SK-N-MC (cell line): ENCODE results near the gene SHISA9.

Experiments used
- DNase-seq: peaks from one replicate; pipeline ENCODE4 v3.0.0-alpha.2; 2011; ENCODE audit warnings: low read depth, low spot score
- H3K27ac ChIP-seq: fragments of 200-600 bp; sonication (generic); 2 replicates; pipeline ENCODE4 v1.5.1; 2016; ENCODE audit warnings: mixed run types
- H3K36me3 ChIP-seq: fragments of 200-600 bp; sonication (generic); 2 replicates; pipeline ENCODE4 v1.6.1; 2017; ENCODE audit warnings: antibody characterized with exemption, low read length, mixed read lengths; ENCODE audit not compliant: insufficient read depth
- H3K4me3 ChIP-seq: fragments of 200-600 bp; sonication (generic); 2 replicates; pipeline ENCODE4 v1.5.1; 2016
- H3K9ac ChIP-seq: fragments of 200-600 bp; sonication (generic); 2 replicates; pipeline ENCODE4 v1.8.0; 2017; ENCODE audit warnings: mixed run types, mixed read lengths; ENCODE audit not compliant: insufficient read length
- H3K9me3 ChIP-seq: fragments of 200-600 bp; sonication (generic); 2 replicates; pipeline ENCODE4 v1.6.1; 2017; ENCODE audit warnings: low read depth, mild to moderate bottlenecking, antibody characterized with exemption, low read length, moderate library complexity, mixed read lengths
- EZH2 ChIP-seq: fragments of 200-600 bp; sonication (generic); IDR thresholded peaks from one replicate; pipeline ENCODE4 v1.6.1; 2017; ENCODE audit warnings: antibody characterized with exemption
- FOXP2 ChIP-seq: optimal IDR thresholded peaks from 2 replicates; pipeline ENCODE3; 2011; ENCODE audit warnings: mild to moderate bottlenecking, moderate library complexity; ENCODE audit not compliant: insufficient read depth; ENCODE audit errors: extremely low read length, control extremely low read depth
- POLR2AphosphoS5 ChIP-seq: IDR thresholded peaks from 2 replicates; pipeline ENCODE4 v1.6.1; 2012; ENCODE audit warnings: mild to moderate bottlenecking, low read depth, low read length, borderline replicate concordance

The SHISA9 gene

GRCh38 chr16:12869698-12870427 is 31.5 kb upstream of the SHISA9 start:
- H3K9me3 ChIP-seq, result no peaks in the 10 kb centered on the region
- H3K27ac ChIP-seq, result no peak overlapping the region
- no peak for TF ChIP-seq POLR2AphosphoS5
- no peak for TF ChIP-seq EZH2
- no peak for TF ChIP-seq FOXP2
- H3K4me3 ChIP-seq, result no peak overlapping the region
- H3K36me3 ChIP-seq, result no peaks in the 10 kb centered on the region
- DNase-seq, result no peak
- H3K9ac ChIP-seq, result no peak overlapping the region

DNA sequence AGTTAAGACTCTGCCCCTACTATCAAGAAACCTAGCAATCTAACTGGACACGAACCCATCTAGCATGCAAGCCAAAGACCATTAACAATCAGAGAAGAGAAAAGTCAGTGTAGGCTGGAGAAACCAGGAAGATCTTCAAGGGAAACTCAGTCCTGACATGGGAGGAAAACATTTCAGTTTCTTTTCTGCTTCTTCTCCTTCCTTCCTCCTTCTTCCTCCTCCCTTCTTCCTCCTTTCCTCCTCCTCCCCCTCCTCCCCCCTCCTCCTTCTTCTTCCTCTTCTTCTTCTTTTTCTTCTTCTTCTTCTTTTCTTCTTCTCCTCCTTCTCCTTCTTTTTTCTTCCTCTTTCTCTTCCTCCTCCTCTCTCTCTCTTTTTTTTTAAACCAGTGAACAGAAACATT is 29.6 kb upstream of the SHISA9 start:
- Histone ChIP-seq H3K9ac (no peak overlapping the region), H3K4me3 (no peak overlapping the region), H3K9me3 (no peaks in the 10 kb centered on the region), H3K36me3 (no peaks in the 10 kb centered on the region), H3K27ac (no peak overlapping the region)
- DNase-seq, result no peak
- no peak for TF ChIP-seq FOXP2
- no peak for TF ChIP-seq POLR2AphosphoS5
- no peak for TF ChIP-seq EZH2

DNA sequence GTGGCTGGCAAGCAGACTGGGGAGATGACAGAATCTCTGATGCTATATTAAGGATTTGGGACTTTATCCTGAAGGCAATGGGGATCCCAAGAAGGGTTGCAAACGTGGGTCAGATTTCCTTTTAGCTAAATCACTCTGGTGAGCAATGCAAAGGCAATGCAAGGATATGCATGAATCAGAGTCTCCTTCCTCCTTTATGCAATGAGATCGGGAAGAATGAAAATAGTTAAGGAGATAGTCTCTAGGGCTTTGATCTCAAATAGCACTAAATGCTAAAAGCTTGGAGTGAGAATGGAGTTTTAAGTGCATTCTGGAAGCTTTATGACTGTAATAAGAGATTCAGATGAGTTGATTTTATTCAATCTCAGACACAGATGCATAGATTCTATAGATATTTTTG is 27.2 kb upstream of the SHISA9 start:
- no peak overlapping the region for H3K27ac ChIP-seq
- TF ChIP-seq POLR2AphosphoS5, result no peak
- TF ChIP-seq FOXP2, result no peak
- no peak for TF ChIP-seq EZH2
- no peaks in the 10 kb centered on the region for H3K9me3 ChIP-seq
- no peak overlapping the region for H3K9ac ChIP-seq
- no peak overlapping the region for H3K4me3 ChIP-seq
- no peaks in the 10 kb centered on the region for H3K36me3 ChIP-seq
- no peak for DNase-seq

DNA sequence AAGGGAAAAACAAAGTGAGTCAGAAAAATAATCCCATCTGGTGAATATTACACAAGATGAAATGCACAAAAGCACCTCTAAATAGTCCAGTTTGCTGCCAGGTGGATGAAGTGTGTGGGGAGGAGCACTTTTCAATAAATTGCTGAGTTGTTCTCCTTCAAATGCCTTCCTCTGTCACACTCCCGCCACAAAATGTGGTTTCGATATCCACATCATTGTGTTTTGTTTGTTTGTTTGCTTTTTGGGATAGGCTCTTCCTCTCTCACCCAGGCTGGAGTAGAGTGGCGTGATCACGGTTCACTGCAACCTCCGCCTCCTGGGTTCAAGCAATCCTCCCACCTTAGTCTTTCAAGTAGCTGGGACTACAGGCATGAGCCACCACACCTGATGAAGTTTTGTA is 24.6 kb upstream of the SHISA9 start:
- no peaks in the 10 kb centered on the region for H3K9me3 ChIP-seq
- H3K36me3 ChIP-seq, result no peaks in the 10 kb centered on the region
- no peak overlapping the region for H3K9ac ChIP-seq
- H3K27ac ChIP-seq, result no peak overlapping the region
- DNase-seq, result no peak
- no peak overlapping the region for H3K4me3 ChIP-seq
- TF ChIP-seq FOXP2, result no peak
- TF ChIP-seq EZH2, result no peak
- TF ChIP-seq POLR2AphosphoS5, result no peak

DNA sequence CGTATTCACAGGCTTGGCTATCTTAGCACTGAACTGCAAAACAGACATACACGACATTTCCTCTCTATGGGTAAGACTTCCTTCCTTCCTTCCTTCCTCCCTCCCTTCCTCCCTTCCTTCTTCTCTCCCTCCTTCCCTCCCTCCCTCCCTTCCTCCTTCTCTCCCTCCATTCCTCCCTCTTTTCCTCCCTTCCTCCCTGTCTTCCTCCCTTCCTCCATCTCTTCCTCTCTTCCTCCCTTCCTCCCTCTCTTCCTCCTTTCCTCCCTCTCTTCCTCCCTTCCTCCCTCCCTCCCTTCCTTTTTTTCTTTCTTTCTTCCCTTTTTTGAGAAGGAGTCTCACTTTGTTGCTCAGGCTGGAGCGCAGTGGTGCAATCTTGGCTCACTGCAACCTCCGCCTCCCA is 22.4 kb upstream of the SHISA9 start:
- no peak for TF ChIP-seq FOXP2
- TF ChIP-seq POLR2AphosphoS5, result no peak
- TF ChIP-seq EZH2, result no peak
- Histone ChIP-seq H3K9me3 (no peaks in the 10 kb centered on the region), H3K27ac (no peak overlapping the region), H3K9ac (no peak overlapping the region), H3K36me3 (no peaks in the 10 kb centered on the region), H3K4me3 (no peak overlapping the region)
- DNase-seq, result no peak

DNA sequence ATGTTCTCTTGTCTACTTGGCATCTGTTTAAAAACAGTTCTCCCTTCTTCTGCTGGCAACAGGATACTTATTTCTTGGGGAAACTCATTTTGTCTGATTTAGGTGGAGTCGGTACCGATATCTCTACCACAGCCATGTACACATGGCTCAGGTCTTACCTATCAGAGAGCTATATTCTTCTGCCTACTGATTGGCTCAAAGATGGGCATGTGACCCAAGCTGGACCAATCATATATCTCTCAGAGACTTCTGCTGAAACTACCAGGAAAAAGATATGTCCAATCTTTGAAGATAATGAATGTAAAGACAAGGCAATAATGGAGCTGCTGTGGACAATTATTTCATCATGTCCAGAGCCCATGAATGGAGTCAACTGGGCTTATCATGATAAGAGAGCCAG is 21.6 kb upstream of the SHISA9 start:
- TF ChIP-seq EZH2 (no peak), FOXP2 (no peak), POLR2AphosphoS5 (no peak)

DNA sequence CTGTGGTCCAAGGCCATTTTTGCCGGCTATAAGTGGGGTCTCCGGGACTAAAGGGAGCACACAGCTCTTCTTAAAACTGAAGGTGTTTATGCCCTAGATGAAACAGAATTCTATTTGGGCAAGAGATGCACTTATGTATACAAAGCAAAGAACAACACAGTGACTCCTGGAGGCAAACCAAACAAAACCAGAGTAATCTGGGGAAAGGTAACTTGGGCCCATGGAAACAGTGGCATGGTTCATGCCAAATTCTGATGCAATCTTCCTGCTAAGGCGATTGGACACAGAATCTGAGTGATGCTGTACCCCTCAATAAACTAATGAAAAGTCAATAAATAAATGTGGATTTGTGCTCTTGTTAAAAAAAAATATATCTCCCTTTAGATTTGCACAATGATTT is 20.2 kb upstream of the SHISA9 start:
- Histone ChIP-seq H3K4me3 (no peak overlapping the region), H3K36me3 (no peaks in the 10 kb centered on the region)

More for the DNA sequence above, 21.6 kb upstream of the SHISA9 start:
- Histone ChIP-seq H3K4me3 (no peak overlapping the region), H3K9ac (no peak overlapping the region), H3K27ac (no peak overlapping the region), H3K9me3 (peaks cover 5% of the 10 kb centered on the region; the same call in 1 of the 2 replicates), H3K36me3 (no peaks in the 10 kb centered on the region)
- DNase-seq, result no peak

GRCh38 chr16:12881740-12882139 is 19.7 kb upstream of the SHISA9 start:
- Histone ChIP-seq H3K27ac (no peak overlapping the region), H3K4me3 (no peak overlapping the region), H3K36me3 (no peaks in the 10 kb centered on the region), H3K9me3 (peaks cover 5% of the 10 kb centered on the region; the same call in 1 of the 2 replicates), H3K9ac (no peak overlapping the region)
- no peak for TF ChIP-seq EZH2
- DNase-seq, result no peak

More for the DNA sequence above, 20.2 kb upstream of the SHISA9 start:
- Histone ChIP-seq H3K9ac (no peak overlapping the region), H3K9me3 (peaks cover 5% of the 10 kb centered on the region; the same call in 1 of the 2 replicates), H3K27ac (no peak overlapping the region)
- TF ChIP-seq EZH2 (no peak), POLR2AphosphoS5 (no peak), FOXP2 (no peak)
- no peak for DNase-seq

DNA sequence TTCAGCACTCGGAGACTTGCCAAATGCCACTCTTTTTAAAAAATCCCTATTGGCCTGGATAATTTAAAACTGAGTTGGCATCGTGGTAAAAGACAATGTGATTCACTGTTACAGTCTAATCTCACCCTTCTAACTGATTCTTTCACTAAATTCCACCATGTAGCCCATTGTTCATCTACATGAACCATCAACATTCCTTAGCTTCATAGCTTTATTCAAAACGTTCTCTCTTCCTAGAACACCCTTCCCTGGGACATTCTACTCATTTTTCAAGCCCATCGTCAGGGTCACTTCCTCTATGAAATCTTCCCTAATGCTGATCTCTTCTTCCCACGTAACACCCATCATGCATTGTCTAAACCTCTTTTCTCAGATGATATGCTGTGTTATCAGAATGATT is 15.7 kb upstream of the SHISA9 start:
- TF ChIP-seq POLR2AphosphoS5, result no peak
- TF ChIP-seq FOXP2, result no peak
- no peak for TF ChIP-seq EZH2
- H3K9me3 ChIP-seq, result peaks cover 5% of the 10 kb centered on the region; the same call in 1 of the 2 replicates
- H3K27ac ChIP-seq, result no peak overlapping the region
- no peak for DNase-seq
- H3K4me3 ChIP-seq, result no peak overlapping the region
- no peak overlapping the region for H3K9ac ChIP-seq
- no peaks in the 10 kb centered on the region for H3K36me3 ChIP-seq
